Measurements from ENCODE around the gene KLHL9. TPM values are rescaled to one million over a fixed set of nuclear protein-coding genes. Genes with fewer than 3 reads are reported as not detected.
A peak's percentile ranks its signal among the peaks of the same experiment; 100 is the strongest.

Gene KLHL9
- polyA plus RNA-seq, 1 of the 3 experiments (the other 2 are of a cell fraction) = 6.8 TPM

DNA sequence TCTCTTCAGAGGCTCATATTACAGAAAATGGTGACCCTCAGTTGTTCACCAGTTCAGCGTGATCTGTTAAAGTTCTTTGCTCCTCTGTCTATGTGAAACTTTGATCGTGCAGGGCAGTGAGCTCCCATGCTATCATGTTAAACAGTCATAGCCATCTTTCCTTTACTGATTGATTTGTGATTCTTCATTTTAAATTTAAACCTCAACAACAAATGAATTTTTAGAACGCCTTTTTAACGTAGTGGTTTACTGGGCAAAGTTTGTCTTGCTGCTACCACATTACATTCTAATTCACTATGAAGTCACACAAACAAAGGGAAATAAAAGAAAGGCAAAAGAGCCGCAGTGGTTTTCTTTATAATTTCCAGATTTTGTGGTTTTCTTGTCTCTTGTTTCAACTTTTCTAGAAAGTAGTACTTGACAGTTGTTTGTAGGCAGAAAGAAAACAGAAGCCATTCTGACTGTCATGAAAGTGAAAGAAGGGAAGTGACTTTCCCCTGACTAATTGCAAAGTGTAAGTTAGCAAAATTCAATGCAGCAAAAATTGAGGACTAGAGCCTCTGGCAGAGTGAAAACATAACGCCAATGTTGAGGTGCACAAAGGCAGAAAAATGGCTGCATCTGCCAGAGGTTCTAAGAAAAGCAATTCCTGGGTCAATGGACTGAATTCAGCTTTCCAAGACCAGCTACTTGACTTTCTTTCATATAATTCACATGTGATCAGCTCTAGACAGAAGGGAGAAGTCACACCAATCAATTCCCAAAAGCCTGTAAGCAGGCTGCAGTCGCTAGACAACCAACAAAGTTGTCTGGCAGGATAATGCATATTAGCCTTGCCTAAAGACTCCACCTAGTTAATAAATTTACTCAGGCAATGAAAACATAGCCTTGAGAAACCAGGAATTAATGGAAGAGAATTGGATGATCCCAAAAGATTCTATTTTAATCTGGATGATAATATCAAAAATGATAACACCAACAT, 22.6 kb upstream of the KLHL9 start:
- Histone ChIP-seq H3K36me3 (replicated peaks in 1 of 2; ENCODE audit: control insufficient read depth in 1 of 2, insufficient read depth in 2 of 2, low read length in 1 of 2) (no peaks in the 10 kb centered on the region), H3K27me3 (ENCODE audit: insufficient read depth) (no peaks in the 10 kb centered on the region), H4K20me1 (ENCODE audit: insufficient read depth) (no peaks in the 10 kb centered on the region), H3K4me3 (ENCODE audit: low read depth in 2 of 2, low read length in 1 of 2) (peak overlapping the region in 1 of 2 experiments; percentile 23; a peak in 1 of 4 replicates), H3K79me2 (ENCODE audit: insufficient read depth) (no peaks in the 10 kb centered on the region), H3K9me3 (no peaks in the 10 kb centered on the region), H3K4me1 (ENCODE audit: control insufficient read depth in 1 of 2, insufficient read depth in 2 of 2, low read depth in 1 of 2, low read length in 1 of 2) (no peaks in the 10 kb centered on the region), H3K9me2 (no peaks in the 10 kb centered on the region), H3K4me2 (no peak overlapping the region), H3K9ac (no peak overlapping the region), H2AFZ (ENCODE audit: low read depth) (peak overlapping the region; percentile 68; the same call in 1 of the 2 replicates), H3F3A (replicated peaks; ENCODE audit: insufficient read depth) (no peaks in the 10 kb centered on the region), H3K27ac (ENCODE audit: low read depth in 2 of 2, low read length in 1 of 2) (no peak overlapping the region)
- DNase-seq = no peak
- ChIA-PET POLR2A (no interaction called here), CTCF (interaction anchor here (1.6 kb wide), 1 partner anchor 38 kb away, joined by 6 read pairs; no protein-coding TSS in a partner anchor)
- 17% methylated on average over 7 of the region's 7 CpGs for WGBS (ENCODE audit: low lambda C conversion rate)
- TF ChIP-seq MXI1 (IDR thresholded peaks at IDR 0.05; ENCODE audit: low read depth, low read length) (no peak), EZH2phosphoT487 (IDR thresholded peaks at IDR 0.05; ENCODE audit: borderline replicate concordance, low read depth) (no peak), TCF12 (IDR thresholded peaks at IDR 0.05) (peak; percentile 60; the same call in 1 of the 2 replicates)
- TF ChIP-seq, protein P1, sequence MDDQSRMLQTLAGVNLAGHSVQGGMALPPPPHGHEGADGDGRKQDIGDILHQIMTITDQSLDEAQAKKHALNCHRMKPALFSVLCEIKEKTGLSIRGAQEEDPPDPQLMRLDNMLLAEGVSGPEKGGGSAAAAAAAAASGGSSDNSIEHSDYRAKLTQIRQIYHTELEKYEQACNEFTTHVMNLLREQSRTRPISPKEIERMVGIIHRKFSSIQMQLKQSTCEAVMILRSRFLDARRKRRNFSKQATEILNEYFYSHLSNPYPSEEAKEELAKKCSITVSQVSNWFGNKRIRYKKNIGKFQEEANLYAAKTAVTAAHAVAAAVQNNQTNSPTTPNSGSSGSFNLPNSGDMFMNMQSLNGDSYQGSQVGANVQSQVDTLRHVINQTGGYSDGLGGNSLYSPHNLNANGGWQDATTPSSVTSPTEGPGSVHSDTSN (IDR thresholded peaks at IDR 0.05) = peak; percentile 21; the same call in 1 of the 2 replicates

DNA sequence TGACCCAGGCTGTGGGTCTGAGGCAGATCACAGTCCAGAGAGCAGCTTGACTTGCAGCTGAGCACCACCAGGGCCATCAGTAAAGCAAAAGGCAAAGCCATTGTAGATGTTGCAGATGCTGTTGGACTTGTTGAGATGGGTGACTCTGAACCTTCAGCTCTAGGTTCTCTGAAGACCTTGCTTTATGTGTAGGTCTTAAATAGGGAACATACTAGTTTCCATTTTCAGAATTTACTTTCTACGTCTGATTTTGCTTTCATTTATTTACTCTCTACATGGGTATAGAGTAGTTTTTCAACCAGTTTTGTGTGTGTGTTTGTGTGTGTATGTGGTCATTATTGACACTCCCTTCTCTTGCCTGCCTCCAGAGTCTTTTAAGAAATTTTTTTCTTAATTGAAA, 15.6 kb upstream of the KLHL9 start, which contains the start of gene IFNA6:
Gene IFNA6 (minus strand): TSS at position 101 of the 400 bp plus-strand sequence. CDS start 0 bp downstream, at position 101.
- Histone ChIP-seq H4K20me1 (ENCODE audit: insufficient read depth) (no peaks in the 10 kb centered on the region), H3K9ac (no peak within 1 kb of the TSS), H3K9me3 (no peaks in the 10 kb centered on the region), H3K9me2 (no peaks in the 10 kb centered on the region), H3K36me3 (replicated peaks in 1 of 2; ENCODE audit: control insufficient read depth in 1 of 2, insufficient read depth in 2 of 2, low read length in 1 of 2) (no peaks in the 10 kb centered on the region), H3K27me3 (ENCODE audit: insufficient read depth) (no peaks in the 10 kb centered on the region; the same call in 1 of the 2 replicates), H3K79me2 (ENCODE audit: insufficient read depth) (no peaks in the 10 kb centered on the region), H3K4me1 (ENCODE audit: control insufficient read depth in 1 of 2, insufficient read depth in 2 of 2, low read depth in 1 of 2, low read length in 1 of 2) (no peaks in the 10 kb centered on the region), H2AFZ (ENCODE audit: low read depth) (no peak within 1 kb of the TSS), H3K27ac (ENCODE audit: low read depth in 2 of 2, low read length in 1 of 2) (no peak within 1 kb of the TSS), H3K4me3 (ENCODE audit: low read depth in 2 of 2, low read length in 1 of 2) (no peak within 1 kb of the TSS), H3K4me2 (no peak within 1 kb of the TSS), H3F3A (replicated peaks; ENCODE audit: insufficient read depth) (no peaks in the 10 kb centered on the region)
- 10% methylated on average over 1 of the region's 1 CpG for WGBS (ENCODE audit: low lambda C conversion rate)
- DNase-seq = no peak
- ChIA-PET CTCF (no interaction called here), POLR2A (no interaction called here)
- TF ChIP-seq, protein P2, sequence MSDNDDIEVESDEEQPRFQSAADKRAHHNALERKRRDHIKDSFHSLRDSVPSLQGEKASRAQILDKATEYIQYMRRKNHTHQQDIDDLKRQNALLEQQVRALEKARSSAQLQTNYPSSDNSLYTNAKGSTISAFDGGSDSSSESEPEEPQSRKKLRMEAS (IDR thresholded peaks at IDR 0.05; ENCODE audit: low read depth) = no peak
- no peak for TF ChIP-seq EZH2phosphoT487 (IDR thresholded peaks at IDR 0.05; ENCODE audit: borderline replicate concordance, low read depth)
- TF ChIP-seq, protein P3, sequence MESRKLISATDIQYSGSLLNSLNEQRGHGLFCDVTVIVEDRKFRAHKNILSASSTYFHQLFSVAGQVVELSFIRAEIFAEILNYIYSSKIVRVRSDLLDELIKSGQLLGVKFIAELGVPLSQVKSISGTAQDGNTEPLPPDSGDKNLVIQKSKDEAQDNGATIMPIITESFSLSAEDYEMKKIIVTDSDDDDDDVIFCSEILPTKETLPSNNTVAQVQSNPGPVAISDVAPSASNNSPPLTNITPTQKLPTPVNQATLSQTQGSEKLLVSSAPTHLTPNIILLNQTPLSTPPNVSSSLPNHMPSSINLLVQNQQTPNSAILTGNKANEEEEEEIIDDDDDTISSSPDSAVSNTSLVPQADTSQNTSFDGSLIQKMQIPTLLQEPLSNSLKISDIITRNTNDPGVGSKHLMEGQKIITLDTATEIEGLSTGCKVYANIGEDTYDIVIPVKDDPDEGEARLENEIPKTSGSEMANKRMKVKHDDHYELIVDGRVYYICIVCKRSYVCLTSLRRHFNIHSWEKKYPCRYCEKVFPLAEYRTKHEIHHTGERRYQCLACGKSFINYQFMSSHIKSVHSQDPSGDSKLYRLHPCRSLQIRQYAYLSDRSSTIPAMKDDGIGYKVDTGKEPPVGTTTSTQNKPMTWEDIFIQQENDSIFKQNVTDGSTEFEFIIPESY (IDR thresholded peaks at IDR 0.05; ENCODE audit: borderline replicate concordance, low read depth) = no peak
- TF ChIP-seq TCF12 (IDR thresholded peaks at IDR 0.05) = no peak
- TF ChIP-seq RFX5 (IDR thresholded peaks at IDR 0.05; ENCODE audit: low read length) = no peak
- no peak for TF ChIP-seq FOSL2 (IDR thresholded peaks at IDR 0.05; ENCODE audit: borderline replicate concordance, low read depth)
- no peak for TF ChIP-seq RXRA (IDR thresholded peaks at IDR 0.05; ENCODE audit: borderline replicate concordance, low read depth)
- no peak for TF ChIP-seq FOXM1 (IDR thresholded peaks at IDR 0.05; ENCODE audit: low read depth)
- TF ChIP-seq YY1 (IDR thresholded peaks at IDR 0.05; ENCODE audit: low read depth) = no peak
- no peak for TF ChIP-seq CHD2 (IDR thresholded peaks at IDR 0.05; ENCODE audit: low read length, partially characterized antibody)
- TF ChIP-seq, protein P4, sequence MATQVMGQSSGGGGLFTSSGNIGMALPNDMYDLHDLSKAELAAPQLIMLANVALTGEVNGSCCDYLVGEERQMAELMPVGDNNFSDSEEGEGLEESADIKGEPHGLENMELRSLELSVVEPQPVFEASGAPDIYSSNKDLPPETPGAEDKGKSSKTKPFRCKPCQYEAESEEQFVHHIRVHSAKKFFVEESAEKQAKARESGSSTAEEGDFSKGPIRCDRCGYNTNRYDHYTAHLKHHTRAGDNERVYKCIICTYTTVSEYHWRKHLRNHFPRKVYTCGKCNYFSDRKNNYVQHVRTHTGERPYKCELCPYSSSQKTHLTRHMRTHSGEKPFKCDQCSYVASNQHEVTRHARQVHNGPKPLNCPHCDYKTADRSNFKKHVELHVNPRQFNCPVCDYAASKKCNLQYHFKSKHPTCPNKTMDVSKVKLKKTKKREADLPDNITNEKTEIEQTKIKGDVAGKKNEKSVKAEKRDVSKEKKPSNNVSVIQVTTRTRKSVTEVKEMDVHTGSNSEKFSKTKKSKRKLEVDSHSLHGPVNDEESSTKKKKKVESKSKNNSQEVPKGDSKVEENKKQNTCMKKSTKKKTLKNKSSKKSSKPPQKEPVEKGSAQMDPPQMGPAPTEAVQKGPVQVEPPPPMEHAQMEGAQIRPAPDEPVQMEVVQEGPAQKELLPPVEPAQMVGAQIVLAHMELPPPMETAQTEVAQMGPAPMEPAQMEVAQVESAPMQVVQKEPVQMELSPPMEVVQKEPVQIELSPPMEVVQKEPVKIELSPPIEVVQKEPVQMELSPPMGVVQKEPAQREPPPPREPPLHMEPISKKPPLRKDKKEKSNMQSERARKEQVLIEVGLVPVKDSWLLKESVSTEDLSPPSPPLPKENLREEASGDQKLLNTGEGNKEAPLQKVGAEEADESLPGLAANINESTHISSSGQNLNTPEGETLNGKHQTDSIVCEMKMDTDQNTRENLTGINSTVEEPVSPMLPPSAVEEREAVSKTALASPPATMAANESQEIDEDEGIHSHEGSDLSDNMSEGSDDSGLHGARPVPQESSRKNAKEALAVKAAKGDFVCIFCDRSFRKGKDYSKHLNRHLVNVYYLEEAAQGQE (IDR thresholded peaks at IDR 0.05; ENCODE audit: low read depth, low read length) = no peak
- no peak for TF ChIP-seq ELF1 (IDR thresholded peaks at IDR 0.05)
- TF ChIP-seq, protein P5, sequence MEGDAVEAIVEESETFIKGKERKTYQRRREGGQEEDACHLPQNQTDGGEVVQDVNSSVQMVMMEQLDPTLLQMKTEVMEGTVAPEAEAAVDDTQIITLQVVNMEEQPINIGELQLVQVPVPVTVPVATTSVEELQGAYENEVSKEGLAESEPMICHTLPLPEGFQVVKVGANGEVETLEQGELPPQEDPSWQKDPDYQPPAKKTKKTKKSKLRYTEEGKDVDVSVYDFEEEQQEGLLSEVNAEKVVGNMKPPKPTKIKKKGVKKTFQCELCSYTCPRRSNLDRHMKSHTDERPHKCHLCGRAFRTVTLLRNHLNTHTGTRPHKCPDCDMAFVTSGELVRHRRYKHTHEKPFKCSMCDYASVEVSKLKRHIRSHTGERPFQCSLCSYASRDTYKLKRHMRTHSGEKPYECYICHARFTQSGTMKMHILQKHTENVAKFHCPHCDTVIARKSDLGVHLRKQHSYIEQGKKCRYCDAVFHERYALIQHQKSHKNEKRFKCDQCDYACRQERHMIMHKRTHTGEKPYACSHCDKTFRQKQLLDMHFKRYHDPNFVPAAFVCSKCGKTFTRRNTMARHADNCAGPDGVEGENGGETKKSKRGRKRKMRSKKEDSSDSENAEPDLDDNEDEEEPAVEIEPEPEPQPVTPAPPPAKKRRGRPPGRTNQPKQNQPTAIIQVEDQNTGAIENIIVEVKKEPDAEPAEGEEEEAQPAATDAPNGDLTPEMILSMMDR (IDR thresholded peaks at IDR 0.05) = no peak
- TF ChIP-seq RCOR1 (IDR thresholded peaks at IDR 0.05; ENCODE audit: low read length) = no peak
- TF ChIP-seq TEAD4 (IDR thresholded peaks at IDR 0.05; ENCODE audit: borderline replicate concordance, insufficient read depth) = no peak

Data from SK-N-SH (cell line).